ENCODE data around the gene C2CD2. TPM values are rescaled to one million over a fixed set of nuclear protein-coding genes. Genes with fewer than 3 reads are reported as not detected.

C2CD2 gene
- total RNA-seq, 1 donor from 2014 or later = 6.7 TPM

DNA sequence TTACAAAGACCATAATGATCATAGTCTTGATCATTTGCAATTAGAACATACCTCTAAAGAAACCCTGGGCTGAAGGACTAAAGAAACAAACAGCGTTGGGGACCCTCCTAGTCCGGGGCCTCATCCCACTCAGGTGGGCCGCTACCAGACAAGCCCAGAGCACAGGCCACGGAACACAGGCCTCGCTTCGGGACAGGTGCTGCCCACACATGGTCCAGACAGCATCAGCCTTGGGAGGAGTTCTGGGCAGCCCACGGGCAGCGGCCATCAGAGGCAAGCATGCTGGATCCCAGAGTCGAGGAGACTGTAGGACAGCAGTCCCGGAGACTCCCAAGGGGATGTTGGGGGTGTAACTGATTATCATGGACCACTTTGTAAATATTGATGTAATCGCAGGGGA, 4.9 kb downstream of the C2CD2 start:
- CTCF ChIA-PET = no interaction called here
- Mint-ChIP-seq H3K36me3 (ENCODE audit: low read depth) (no peaks in the 10 kb centered on the region), H3K4me3 (no peak overlapping the region), H3K27me3 (peaks cover 3% of the 10 kb centered on the region), H3K9me3 (no peaks in the 10 kb centered on the region), H3K4me1 (peaks cover 4% of the 10 kb centered on the region), H3K27ac (no peak overlapping the region)
- intact Hi-C loops (cut with micrococcal nuclease) = no loop called here
- TF ChIP-seq, protein P1, sequence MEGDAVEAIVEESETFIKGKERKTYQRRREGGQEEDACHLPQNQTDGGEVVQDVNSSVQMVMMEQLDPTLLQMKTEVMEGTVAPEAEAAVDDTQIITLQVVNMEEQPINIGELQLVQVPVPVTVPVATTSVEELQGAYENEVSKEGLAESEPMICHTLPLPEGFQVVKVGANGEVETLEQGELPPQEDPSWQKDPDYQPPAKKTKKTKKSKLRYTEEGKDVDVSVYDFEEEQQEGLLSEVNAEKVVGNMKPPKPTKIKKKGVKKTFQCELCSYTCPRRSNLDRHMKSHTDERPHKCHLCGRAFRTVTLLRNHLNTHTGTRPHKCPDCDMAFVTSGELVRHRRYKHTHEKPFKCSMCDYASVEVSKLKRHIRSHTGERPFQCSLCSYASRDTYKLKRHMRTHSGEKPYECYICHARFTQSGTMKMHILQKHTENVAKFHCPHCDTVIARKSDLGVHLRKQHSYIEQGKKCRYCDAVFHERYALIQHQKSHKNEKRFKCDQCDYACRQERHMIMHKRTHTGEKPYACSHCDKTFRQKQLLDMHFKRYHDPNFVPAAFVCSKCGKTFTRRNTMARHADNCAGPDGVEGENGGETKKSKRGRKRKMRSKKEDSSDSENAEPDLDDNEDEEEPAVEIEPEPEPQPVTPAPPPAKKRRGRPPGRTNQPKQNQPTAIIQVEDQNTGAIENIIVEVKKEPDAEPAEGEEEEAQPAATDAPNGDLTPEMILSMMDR (IDR thresholded peaks at IDR 0.05) = no peak
- POLR2A ChIA-PET = no interaction called here
- DNase-seq = no peak
- no peak for ATAC-seq (ENCODE audit: low read depth)

DNA sequence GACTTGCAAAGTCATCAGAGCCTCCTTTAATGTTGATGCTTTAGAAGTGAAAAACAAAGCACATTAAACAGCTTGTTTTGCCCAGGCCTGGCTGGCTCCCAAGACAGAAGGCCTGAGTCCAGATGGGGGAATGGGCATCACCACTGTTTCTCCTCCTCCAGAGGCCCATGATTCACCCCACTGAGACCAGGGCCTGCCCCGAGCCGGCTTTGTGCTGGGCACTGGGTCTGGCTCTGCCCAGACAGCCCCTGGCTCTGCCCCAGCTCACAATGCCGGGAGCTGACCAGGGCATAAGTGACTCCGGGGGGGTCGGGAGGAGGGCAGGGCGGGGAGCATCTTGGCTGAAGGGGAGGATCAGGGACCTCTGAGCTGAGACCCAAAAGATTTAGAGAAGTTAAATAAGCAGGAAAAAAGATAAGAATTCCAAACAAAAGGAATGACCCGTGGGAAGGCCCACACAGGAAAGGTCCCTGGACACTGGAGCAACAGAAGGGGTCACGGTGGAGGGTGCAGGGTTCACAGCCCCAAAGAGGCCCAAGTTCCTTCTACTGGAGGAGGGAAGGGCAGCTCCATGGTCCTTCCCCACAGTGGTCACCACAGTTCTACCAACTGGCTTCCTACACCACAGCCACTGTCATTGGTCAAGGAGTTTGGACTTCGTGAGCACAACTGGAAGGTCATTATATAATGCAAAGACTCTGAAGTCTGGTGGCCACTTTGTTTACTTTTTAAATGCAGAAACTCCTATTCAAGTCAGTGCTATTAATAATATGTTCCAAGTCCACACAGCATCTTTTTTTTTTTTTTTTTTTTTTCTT, 5.5 kb downstream of the C2CD2 start:
- CTCF ChIA-PET = no interaction called here
- DNase-seq = no peak
- H3K9me3 Mint-ChIP-seq = no peaks in the 10 kb centered on the region

DNA sequence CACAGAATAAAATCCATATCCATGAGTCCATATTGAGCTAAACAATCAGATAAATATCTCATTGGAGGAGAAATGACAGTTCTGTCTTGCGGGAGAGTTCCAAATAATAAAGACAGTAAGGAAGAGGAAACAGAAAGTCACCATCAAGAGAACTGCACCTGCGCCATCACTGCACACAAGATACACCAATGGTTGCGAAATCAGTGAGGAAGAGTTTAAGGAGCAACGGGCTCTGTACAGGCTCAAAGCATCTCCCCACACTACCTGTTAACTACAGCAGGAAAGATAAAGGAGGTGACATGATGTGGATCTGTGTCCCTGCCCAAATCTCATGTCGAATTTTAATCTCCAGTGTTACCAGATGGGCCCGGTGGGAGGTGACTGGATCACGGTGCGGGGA, 7.8 kb downstream of the C2CD2 start:
- H3K4me1 Mint-ChIP-seq = no peaks in the 10 kb centered on the region
- ATAC-seq (ENCODE audit: low read depth) = no peak
- intact Hi-C loops (cut with micrococcal nuclease) = no loop called here
- H3K4me3 Mint-ChIP-seq = no peak overlapping the region
- ChIA-PET POLR2A (no interaction called here), CTCF (no interaction called here)
- H3K27me3 Mint-ChIP-seq = no peaks in the 10 kb centered on the region
- H3K27ac Mint-ChIP-seq = no peak overlapping the region
- no peaks in the 10 kb centered on the region for H3K9me3 Mint-ChIP-seq
- H3K36me3 Mint-ChIP-seq (ENCODE audit: low read depth) = no peaks in the 10 kb centered on the region
- TF ChIP-seq, protein P1 (IDR thresholded peaks at IDR 0.05) = no peak
- DNase-seq = no peak

More for the DNA sequence above, 5.5 kb downstream of the C2CD2 start:
- H3K27me3 Mint-ChIP-seq = peaks cover 3% of the 10 kb centered on the region
- peaks cover 4% of the 10 kb centered on the region for H3K4me1 Mint-ChIP-seq
- no peak for ATAC-seq (ENCODE audit: low read depth)
- TF ChIP-seq, protein P1 (IDR thresholded peaks at IDR 0.05) = no peak
- intact Hi-C loops (cut with micrococcal nuclease) = no loop called here
- H3K27ac Mint-ChIP-seq = no peak overlapping the region
- H3K36me3 Mint-ChIP-seq (ENCODE audit: low read depth) = no peaks in the 10 kb centered on the region
- no peak overlapping the region for H3K4me3 Mint-ChIP-seq
- POLR2A ChIA-PET = interaction anchor here (0.9 kb wide), 1 partner anchor 19 kb away, joined by 3 read pairs; no protein-coding TSS in a partner anchor

DNA sequence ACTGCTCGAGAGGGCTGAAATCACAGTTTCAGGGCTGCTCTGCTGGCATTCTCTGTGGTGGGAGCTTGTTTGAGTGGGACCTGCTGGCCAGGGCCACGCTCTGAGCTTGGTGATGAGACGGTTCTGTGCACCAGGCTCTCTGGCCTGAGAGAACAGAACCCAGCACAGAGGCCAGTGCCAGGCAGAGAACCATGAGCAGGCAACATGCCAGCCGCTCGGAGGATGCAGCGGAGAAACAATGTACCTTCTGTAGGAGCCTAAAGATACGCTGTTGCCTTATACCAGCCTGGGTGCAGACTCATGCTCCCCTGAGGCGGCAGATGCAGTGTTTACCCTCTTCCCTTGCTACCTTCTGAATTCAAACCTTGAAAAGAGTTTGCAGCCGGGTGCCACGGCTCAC, 10.0 kb downstream of the C2CD2 start:
- TF ChIP-seq, protein P1 (IDR thresholded peaks at IDR 0.05) = no peak
- Mint-ChIP-seq H3K27me3 (no peaks in the 10 kb centered on the region), H3K4me1 (no peaks in the 10 kb centered on the region), H3K36me3 (ENCODE audit: low read depth) (no peaks in the 10 kb centered on the region), H3K27ac (no peak overlapping the region), H3K4me3 (no peak overlapping the region), H3K9me3 (no peaks in the 10 kb centered on the region)
- CTCF ChIA-PET = no interaction called here
- ATAC-seq (ENCODE audit: low read depth) (no peak), DNase-seq (no peak)
- intact Hi-C loops (cut with micrococcal nuclease) = no loop called here
- POLR2A ChIA-PET = interaction anchor here (0.5 kb wide), 1 partner anchor 15 kb away, joined by 4 read pairs; no protein-coding TSS in a partner anchor

DNA sequence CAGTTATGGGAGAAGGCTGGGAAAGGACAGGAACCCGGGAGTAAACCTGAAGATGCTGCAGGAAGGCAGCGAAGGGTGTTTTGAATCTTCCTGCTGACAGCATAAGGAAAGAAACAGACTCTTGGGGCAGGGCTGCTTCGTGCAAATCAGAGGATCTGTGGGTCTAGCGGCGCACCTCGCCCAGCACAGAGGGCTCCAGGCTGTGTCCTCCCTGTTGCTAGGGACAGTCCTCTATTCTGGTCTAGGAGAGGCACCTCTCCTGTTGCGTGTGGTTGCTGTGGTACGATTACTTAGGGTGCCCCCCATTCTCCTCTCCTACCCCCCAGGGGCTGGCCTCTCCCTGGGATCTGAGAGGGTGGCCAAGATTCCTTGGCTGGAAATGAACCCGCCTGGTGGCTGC, 11.4 kb downstream of the C2CD2 start:
- Mint-ChIP-seq H3K27ac (no peak overlapping the region), H3K27me3 (no peaks in the 10 kb centered on the region), H3K4me1 (no peaks in the 10 kb centered on the region), H3K36me3 (ENCODE audit: low read depth) (no peaks in the 10 kb centered on the region), H3K4me3 (no peak overlapping the region), H3K9me3 (no peaks in the 10 kb centered on the region)
- TF ChIP-seq, protein P1 (IDR thresholded peaks at IDR 0.05) = no peak
- intact Hi-C loops (cut with micrococcal nuclease) = no loop called here
- ChIA-PET CTCF (no interaction called here), POLR2A (no interaction called here)
- ATAC-seq (ENCODE audit: low read depth) (no peak), DNase-seq (no peak)
